GM18498 (cell line): ENCODE measurements around the gene RNF167.

Source experiments
- ATAC-seq: cut with Tn5 transposase; IDR thresholded peaks from one replicate; pipeline ENCODE4 v1.9.1; 2021; ENCODE audit warnings: mild to moderate bottlenecking, moderate library complexity; ENCODE audit not compliant: unreplicated experiment

The RNF167 gene

DNA sequence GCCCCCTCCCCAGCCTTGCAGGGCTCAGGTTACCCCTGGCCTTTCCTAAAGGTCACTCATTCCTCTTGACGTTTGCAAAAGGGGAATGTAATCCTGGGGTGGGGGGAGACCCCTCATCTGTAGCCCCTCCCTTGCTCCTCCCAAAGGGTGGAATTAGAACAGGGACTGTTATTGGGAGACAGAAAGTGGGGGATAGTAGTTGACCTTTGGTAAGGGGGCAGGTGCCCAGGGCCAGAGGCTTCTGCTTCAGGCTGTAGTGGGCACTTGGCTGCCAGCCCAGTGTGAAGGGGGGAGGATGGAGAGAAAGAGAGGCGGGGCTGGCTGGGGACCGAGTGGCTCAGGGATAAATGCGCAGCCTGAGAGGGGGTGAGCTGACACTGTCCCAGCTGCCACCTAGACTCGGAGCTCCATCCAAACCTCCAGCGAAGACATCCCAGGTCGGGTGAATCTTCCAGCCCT lies 10.7 kb downstream of the RNF167 start, which contains the start of gene ENO3:
Gene ENO3 (plus strand): TSS at position 374 of the 459 bp plus-strand sequence. CDS start 711 bp downstream, outside the sequence.
- ATAC-seq = no peak

DNA sequence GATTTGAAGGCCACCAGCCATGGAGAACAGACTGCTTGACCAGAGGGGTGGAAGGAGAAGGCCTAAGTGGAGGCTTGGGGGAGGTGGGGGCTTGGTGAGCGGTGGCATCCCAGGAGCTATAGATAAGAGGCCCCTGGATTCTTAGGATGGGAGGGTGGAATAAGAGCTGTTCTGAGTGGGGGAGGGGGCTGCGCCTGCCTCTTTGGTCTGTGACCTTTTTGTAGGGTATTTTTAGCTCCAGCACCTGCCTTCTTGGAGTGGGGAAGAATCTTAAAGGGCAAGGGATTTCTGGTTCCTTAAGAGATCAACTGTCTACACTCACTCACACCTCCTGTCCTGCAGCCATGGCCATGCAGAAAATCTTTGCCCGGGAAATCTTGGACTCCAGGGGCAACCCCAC lies 11.4 kb downstream of the RNF167 start:
- ATAC-seq = no peak

DNA sequence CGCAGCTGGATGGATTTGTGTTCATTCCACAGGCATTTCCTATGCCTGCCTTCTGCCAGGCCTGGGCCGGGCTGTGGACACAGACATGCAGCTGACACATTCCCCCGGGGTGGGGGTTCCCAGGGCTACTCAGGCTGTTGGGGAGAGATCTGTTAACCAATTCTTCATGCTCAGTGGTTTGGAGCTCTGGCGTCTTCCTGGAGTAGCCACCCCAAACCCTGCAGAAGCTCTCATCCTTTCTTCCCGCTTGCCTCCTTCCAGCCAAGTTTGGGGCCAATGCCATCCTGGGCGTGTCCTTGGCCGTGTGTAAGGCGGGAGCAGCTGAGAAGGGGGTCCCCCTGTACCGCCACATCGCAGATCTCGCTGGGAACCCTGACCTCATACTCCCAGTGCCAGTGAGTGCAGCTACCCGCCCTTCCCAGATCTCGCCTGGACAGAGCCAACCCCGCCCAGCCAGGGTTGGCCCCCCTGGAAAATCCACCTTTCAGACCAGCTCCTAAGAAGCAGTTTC lies 13.4 kb downstream of the RNF167 start:
- ATAC-seq = no peak

DNA sequence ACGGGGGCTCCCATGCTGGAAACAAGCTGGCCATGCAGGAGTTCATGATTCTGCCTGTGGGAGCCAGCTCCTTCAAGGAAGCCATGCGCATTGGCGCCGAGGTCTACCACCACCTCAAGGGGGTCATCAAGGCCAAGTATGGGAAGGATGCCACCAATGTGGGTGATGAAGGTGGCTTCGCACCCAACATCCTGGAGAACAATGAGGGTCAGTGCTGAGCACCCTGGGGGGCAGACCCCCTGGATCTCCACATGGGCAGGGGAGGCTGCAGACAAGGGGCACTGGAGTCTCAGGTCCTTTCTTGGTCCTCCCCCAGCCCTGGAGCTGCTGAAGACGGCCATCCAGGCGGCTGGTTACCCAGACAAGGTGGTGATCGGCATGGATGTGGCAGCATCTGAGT lies 15.0 kb downstream of the RNF167 start:
- no peak for ATAC-seq

DNA sequence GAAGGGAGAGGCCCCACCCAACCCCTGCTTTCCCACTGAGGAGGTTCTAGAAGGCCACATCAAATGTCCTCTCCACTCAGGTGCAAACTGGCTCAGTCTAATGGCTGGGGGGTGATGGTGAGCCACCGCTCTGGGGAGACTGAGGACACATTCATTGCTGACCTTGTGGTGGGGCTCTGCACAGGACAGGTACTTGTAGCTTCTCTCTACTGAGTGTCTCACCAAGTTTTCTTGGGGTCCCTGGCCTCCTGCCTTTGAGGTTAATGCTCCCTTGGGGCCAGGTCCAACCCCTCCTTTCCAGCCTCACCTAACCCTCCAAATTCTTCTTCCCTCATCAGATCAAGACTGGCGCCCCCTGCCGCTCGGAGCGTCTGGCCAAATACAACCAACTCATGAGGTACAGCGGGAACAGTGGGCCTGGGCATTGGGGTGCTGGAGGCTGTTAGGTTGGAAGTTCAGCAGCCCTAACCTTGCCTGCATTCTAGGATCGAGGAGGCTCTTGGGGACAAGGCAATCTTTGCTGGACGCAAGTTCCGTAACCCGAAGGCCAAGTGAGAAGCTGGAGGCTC lies 16.5 kb downstream of the RNF167 start:
- no peak for ATAC-seq

DNA sequence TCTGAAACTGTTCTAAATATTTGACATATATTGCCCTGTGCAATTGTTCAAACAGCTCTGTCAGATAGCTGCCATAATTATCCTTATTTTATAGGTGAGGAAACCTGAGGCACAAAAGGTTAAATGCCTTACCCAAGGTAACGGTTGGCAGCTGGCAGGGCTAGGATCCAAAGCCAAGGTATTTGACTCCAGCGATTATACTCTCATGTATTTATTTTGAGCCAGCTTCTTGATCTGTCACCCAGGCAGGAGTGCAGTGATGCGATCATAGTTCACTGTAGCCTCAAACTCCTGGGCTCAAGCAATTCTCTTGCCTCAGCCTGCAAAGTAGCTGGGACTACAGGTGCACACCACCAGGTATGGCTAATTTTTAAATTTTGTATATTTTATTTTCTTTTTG lies 18.0 kb downstream of the RNF167 start:
- ATAC-seq = no peak

DNA sequence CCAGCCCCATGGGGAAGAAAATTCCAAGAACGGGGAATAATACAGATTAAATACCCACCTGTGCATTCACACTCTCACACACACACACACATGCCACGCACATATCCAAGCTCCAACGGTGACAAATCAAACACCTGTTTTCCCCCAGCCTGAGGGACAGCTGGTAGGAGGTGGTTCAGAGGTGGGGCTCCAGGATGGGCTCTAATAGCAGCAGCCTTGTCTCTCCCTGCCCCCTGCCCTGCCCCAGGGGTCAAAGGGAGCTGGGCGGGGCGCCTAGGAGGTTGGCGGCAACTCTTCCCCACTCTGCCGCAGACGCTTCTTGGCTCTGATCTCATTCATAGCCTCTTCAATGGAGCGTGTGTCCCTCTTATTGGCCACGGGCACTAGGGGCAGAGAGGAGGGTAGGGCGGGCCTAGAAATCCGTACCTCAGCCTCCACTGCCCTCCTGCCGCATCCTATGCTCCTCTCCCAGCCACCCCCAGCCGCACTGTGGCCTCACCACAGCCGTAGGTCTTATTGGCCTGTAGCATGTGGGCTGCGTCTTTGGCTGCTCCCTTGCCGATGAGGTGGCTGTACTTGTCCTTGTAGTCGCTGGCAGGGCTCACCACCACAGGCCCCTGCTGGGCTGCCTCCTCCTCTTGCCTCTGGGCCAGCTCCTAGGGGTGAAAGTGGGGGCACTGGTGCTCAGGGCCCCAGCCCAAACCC lies 19.3 kb downstream of the RNF167 start:
- ATAC-seq = no peak

DNA sequence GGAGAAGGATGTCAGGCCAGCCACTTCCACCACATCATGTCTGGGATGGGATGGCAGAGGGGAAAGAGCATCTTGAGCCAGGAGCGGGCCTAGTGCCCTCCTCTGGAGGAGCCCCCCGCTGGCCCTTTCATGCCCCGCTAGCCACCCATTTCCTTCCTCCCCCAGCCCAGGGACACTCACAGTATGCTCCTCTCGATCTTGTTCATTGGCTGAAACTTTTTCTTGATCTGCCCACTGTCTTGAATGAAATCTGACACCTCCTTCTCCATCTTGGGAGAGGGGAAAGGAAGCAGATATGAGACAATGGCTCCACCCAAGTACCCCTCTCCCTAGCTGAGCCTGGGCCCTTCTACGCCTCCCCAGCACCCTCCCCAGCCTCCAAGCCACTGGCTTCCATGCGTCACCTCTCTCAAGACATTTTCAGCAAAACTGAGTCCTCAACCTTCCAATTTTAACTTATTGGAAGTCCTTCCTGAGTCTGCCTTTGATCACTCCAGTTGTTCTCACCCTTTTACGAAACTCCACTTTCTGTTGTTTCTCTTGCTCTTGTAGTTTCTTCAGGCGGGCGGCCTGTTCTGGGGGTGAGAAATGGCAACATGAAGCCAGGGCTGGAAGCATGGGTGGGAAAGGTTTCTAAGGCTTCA lies 20.3 kb downstream of the RNF167 start:
- ATAC-seq = no peak

DNA sequence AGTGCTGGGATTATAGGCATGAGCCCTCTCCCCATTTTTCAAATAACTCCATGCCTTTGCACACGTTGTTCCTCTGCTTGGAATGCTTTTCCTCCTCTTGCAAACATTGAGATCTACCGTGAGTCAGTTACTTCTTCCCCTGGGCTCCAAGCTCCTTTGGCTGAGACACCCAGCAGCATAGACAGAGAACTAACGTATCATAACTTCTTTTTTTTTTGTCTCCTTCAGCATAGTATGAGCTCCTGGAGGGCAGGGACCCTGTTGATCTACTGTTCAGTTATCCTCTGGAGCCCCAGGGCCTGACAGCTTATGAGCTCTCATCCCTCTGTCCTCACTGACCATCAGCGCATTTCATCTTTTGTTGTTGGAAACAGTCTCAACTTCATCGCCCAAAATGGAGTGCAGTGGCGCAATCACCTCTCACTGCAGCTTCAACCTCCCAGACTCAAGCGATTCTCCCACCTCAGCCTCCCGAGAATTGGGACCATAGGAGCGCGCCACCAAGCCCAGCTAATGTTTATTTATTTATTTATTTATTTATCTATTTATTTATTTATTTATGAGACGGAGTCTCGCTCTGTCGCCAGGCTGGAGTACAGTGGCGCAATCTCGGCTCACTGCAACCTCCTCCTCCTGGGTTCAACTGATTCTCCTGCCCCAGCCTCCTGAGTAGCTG lies 25.4 kb downstream of the RNF167 start:
- no peak for ATAC-seq

DNA sequence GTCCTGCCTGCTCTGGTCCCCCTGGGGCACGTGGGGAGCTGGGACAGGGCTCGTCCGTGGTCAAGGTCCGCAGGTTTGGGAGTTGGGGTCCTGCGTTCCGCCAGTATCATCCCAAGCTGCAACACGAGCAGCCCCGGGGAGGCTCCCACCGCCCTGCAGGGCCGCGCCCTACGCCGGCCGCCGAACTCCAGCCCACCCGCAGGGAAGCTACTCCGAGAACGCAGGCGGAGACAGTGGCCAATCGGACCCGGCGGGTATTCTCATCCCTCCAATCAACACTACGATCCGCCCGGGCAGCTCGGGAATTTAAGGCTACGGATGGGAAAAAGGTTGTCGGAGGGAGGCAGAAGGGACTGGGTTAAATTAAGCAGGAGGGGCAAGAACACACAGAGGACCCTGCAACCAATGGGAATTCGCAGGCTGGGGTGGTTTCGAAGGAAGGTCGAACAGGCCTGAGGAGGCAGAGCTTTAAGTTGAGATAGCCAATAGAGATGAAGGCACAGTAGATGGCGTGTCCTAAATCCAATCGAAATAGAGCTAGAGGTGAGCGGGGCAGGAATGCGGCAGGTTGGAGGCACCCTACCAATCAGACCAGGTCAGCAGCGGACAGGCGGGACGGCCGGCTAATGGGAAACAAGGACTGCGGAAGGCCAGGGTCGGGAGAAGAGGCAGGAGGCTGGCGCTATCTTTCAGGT lies 26.9 kb downstream of the RNF167 start:
- peak; percentile 82 for ATAC-seq

DNA sequence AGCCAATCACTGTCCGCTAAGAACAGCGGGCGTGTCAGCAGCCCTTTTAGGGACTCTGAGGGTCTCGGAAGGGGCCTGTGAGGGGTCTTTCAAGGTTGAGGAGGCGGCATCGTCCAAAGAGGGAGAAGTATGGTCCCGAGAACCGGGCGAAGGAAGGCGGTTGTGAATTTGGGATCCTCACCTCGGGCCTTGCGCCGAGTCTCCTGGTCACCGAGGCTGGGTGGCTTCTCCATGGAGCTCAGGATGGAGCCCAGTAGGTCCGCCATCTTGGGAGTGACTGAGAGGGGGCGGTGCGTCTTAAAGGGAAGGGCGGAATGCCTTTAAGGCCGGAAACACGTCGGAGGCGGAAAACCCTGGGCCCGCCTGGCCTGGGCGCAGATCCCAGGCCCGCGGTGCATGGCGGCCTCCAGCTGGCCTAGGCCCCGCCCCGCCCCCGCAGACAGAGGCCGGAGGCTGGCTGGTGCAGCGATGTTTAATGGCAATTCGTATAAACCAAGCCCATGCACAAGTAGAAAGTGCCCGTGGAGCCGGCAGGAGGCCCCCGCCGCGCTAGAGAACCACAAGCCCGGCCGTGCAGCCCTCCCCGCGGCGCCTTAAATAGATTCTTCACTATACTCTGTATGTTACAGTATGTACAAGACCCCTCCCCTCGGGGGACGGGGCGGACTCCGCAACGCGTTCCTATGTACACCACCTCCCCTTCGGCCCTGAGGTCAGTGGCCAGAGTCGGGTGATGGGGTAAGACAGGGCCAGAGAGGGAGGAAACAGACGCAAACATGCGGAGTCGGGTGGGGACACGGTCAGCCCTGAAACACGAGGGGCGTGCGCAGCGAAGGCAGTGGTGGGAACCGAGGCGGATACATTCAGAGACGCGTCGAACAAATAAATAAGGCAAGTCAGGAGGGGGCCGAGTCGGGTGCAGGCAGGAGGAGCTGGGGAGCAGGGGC lies 27.7 kb downstream of the RNF167 start, which contains the start of gene SPAG7:
Gene SPAG7 (minus strand): TSS at position 279 of the 947 bp plus-strand sequence. CDS start 13 bp downstream, at position 266.
- ATAC-seq = peak; percentile 69

DNA sequence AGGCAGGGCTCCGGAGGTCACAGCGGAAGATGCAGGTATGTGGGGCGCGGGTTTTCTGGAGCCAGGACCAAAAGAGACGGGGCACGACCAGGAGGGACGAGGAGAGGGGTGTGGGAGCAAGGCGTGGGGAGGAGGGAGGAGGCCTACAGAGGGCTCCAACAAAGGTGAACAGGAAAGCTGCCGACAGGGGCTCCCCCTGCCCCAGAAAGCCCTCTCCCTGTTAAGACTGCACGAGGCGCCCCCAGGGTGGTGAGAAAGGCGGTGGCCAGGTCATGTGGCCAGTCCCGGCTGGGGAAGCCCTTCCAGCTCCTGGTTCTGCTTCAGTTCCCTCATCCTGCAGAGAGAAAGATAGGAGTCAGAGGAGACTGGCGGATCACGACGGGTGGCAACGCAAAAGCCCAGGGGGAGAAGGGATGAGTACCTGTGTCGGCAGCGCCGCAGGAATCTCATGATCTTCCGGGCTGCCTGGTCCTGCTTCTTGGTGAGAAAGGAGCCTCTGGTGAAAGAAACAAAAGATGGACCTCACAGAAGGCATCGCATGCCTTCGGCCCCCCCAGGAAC lies 28.5 kb downstream of the RNF167 start:
- ATAC-seq = no peak

DNA sequence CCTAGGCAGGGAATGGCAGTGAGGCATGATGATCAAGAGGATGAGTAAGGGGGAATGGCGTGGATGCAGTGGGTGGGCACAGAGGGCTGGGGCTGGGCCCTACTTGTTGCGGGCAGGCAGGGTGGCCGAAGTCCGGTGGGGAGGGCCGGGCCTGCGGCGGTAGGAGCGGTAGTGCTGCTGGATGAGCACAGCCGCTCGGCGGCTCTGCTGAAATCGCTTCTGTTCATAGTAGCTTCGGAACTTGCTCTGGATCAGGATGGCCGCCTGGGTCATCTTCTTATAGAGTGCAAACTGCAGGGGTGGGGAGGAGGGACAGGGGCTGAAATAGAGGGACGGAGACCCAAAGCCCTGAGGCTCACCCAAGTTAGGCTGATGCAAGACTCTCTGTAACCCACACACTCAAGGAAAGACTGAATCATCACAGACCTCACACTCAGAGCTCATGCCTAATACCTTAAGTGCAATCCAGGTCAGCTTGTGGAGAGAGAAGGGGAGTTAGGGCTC lies 29.0 kb downstream of the RNF167 start:
- ATAC-seq = no peak

DNA sequence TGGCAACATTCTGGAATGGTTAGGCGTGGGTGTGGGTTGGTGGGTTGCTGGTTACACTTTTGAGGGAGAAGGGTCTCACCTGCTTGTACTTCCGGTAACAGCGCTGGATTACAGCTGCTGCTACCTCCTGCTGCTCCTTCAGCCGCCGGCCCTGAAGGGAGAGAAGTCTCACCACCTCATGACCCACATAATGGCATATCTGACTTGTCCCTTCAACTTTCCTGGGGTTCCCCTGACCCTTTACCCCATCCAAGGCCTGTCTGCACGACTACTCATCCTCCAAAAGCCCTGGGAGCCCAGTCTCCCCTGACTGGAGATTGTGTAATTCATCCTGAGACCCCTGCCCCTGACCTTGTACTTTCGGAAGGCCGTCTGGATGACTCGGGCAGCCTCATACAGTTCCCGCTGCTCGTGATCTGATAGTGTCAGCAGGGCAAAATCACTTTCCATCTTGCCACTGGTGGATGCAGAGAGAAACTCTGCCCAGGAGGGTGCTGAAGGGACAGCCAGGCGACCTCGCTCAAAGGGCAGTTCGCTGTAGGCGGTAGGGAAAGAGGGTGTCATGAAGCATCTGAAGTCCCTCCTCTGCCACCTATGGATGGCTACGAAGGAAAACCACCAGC lies 29.6 kb downstream of the RNF167 start:
- ATAC-seq = no peak

DNA sequence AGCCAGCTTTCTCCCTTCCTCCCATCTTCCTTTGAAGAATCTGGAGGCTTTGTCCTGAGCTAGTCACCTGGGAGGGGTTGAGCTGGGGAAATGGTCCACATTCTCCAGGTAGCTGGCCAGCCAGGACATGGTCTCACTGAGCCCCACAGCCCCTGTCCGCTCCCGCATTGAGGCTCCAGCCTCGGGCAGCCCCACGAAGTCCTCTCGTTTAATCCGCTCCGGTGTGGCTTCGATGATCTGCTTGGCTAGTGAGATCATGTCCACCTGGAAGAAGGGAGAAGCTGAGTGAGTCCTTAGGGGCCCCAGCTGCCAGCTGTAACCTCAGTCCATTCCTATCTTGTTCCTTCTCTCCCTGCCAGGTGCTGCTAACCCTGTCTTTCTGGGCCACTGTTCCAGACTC lies 30.2 kb downstream of the RNF167 start:
- no peak for ATAC-seq

DNA sequence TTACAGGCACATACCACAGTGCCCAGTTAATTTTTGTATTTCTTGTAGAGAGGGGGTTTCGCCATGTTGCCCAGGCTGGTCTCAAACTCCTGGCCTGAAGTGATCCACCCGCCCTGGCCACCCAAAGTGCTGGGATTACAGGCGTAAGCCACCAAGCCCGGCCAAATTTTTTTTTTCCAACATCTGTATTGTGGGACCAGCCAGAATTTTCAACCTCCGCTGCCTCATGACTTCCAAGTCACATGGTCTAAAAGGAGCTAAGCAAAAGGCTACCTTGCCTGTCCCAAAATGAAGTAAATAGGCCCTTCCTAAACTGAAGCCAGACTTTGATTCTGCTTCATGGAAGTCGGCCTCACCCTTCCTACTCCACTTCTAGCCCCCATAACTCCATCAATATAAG lies 31.8 kb downstream of the RNF167 start:
- no peak for ATAC-seq

DNA sequence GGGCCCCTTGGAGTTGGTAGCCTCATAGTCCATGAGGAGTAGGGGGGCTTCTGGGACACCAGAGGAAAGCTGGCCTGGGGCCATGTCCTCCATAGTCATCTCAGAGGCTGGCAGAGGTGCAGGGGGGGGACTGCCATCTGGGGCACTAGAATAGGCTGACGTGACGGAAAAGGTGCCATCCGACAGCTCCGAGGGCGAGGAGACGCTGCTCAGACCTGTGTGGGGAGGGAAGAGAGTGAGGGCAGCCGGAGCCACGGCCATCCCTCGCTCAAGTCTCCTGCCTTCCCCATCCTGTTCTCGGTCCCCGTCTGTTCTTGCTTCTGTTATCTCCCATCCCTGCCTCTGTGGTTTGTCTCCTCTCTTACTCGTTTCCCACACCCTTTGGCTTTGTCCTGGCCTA lies 32.3 kb downstream of the RNF167 start:
- ATAC-seq = no peak

DNA sequence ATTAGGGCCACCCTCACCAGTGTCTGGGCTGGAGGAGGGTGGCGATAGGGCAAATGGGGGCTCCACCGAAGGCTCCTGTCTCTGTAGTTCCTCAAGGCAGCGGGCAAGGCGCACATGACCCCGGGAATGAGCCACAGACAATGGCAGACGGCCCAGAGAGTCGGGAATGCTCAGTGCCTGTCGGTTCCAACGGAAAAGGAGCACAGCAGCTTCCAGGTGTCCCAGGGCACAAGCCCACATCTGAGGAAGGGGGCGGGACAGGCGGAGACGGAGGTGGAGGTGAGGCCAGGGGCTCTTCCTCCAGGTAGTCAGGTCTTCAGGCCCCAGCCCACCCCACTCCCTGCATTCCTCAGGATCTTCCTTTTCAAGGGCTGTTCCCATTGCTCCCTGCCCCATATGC lies 32.7 kb downstream of the RNF167 start:
- ATAC-seq = no peak
